ENCODE data around the gene TPRKB. TPM values are rescaled to one million over a fixed set of nuclear protein-coding genes. Genes with fewer than 3 reads are reported as not detected.

The TPRKB gene
- total and polyA plus RNA-seq, 9 of the 15 experiments (the other 6 are each of a cell fraction or from before 2014, with no cell fraction given): 55.6 to 250 (median 112) TPM

- ChIA-PET POLR2A (interaction anchor here (1.6 kb wide), 1 partner anchor 33 kb away, joined by 5 read pairs; the partner anchor contains the start of gene TPRKB), CTCF (ENCODE audit: low intra/inter-chr PET ratio) (no interaction called here)
- H3K36me3 ChIP-seq (ENCODE audit: control insufficient read depth, insufficient read depth, low read length): no peaks in the 10 kb centered on the region
- H3K9ac ChIP-seq (ENCODE audit: insufficient read depth in 1 of 2, low read depth in 2 of 2, low read length in 2 of 2): no peak overlapping the region; a peak in 1 of 4 replicates
- no peaks in the 10 kb centered on the region; the same call in 1 of the 2 replicates for H4K20me1 ChIP-seq (replicated peaks; ENCODE audit: control insufficient read depth, insufficient read depth, low read length)
- no peaks in the 10 kb centered on the region for H3K79me2 ChIP-seq (ENCODE audit: control insufficient read depth, insufficient read depth, low read length)
- H3K4me1 ChIP-seq (replicated peaks in 1 of 2; ENCODE audit: control insufficient read depth in 2 of 2, insufficient read depth in 2 of 2, low read length in 2 of 2): peaks cover 15 to 20% of the 10 kb centered on the region in 2 experiments
- no peak overlapping the region for H3K4me2 ChIP-seq (ENCODE audit: insufficient read depth, low read length)
- TF ChIP-seq SPI1 (IDR thresholded peaks at IDR 0.05; ENCODE audit: borderline replicate concordance, low read depth, low read length) (peak; percentile 28; the same call in 1 of the 2 replicates), ZNF175 (CRISPR knock-in tag; IDR thresholded peaks at IDR 0.05; ENCODE audit: low read depth) (no peak), ZNF507 (tag; conservative IDR thresholded peaks at IDR 0.05) (no peak), SMAD4 (CRISPR knock-in tag; conservative IDR thresholded peaks at IDR 0.05) (no peak), KAT7 (CRISPR knock-in tag; IDR thresholded peaks at IDR 0.05; ENCODE audit: borderline replicate concordance) (no peak), TCF3 (CRISPR knock-in tag; IDR thresholded peaks at IDR 0.05) (no peak)
- H3K27ac ChIP-seq (ENCODE audit: extremely low read depth, low read depth, low read length): no peak overlapping the region
- 2% methylated on average over 6 of the region's 6 CpGs for WGBS (ENCODE audit: insufficient coverage, low coverage, missing lambda C conversion rate)
- no peak for DNase-seq (ENCODE audit: extremely low read depth in 1 of 4, low spot score in 3 of 4)
- H3K27me3 ChIP-seq (ENCODE audit: control insufficient read depth in 2 of 2, insufficient read depth in 2 of 2, low read length in 2 of 2): peaks cover 0 to 10% of the 10 kb centered on the region in 2 experiments; a peak in 1 of 5 replicates
- no peak for ATAC-seq
- in situ Hi-C loops (cut with MboI): loop anchor here (5.0 kb wide), 1 partner anchor 62 kb away; the partner anchor contains the start of gene NAT8
- no peaks in the 10 kb centered on the region for H3K9me3 ChIP-seq (replicated peaks; ENCODE audit: control insufficient read depth, insufficient read depth, low read depth, low read length)
- intact Hi-C loops (cut with micrococcal nuclease): no loop called here
- H3K9me1 ChIP-seq (ENCODE audit: control insufficient read depth, insufficient read depth, low read length): no peaks in the 10 kb centered on the region
- H3K4me3 ChIP-seq: no peak overlapping the region
- BruUV-seq (replicated peaks): no TSS peak
- 0 out of 2 replicates have a peak overlapping the region, but pooled peaks have one; percentile 34 for H2AFZ ChIP-seq (ENCODE audit: low read depth, low read length)
- FAIRE-seq: no peak
These were observed 32.9 kb downstream of the TPRKB start for GRCh38 chr2:73704285-73704684.

Data from K562 (cell line).